Duodenal mucosa (tissue), 2 donors: ENCODE measurements around the gene C2CD3.
A peak's percentile ranks its signal among the peaks of the same experiment; 100 is the strongest.

Experiments used
- H3K27ac ChIP-seq: one replicate; pipeline ENCODE4 v1.7.0; 2013; ENCODE audit warnings: low read depth, low read length
- H3K27me3 ChIP-seq, 2 donors: one replicate each; pipeline ENCODE4 v1.7.0; 2013; ENCODE audit warnings: low read length in 2 of 2, control low read depth in 1 of 2; ENCODE audit not compliant: insufficient read depth in 2 of 2, control insufficient read depth in 1 of 2
- H3K36me3 ChIP-seq, 2 donors: one replicate each; pipeline ENCODE4 v1.7.0; 2013; ENCODE audit warnings: low read length in 2 of 2, control low read depth in 1 of 2; ENCODE audit not compliant: insufficient read depth in 2 of 2, control insufficient read depth in 1 of 2
- H3K4me1 ChIP-seq, 2 donors: one replicate each; pipeline ENCODE4 v1.7.0; 2013; ENCODE audit warnings: low read length in 2 of 2, control low read depth in 1 of 2; ENCODE audit not compliant: insufficient read depth in 2 of 2, control insufficient read depth in 1 of 2
- H3K4me3 ChIP-seq, 2 donors: one replicate each; pipeline ENCODE4 v1.7.0; 2013; ENCODE audit warnings: low read length in 2 of 2, low read depth in 1 of 2
- H3K9ac ChIP-seq, 2 donors: one replicate each; pipeline ENCODE4 v1.7.0; 2013; ENCODE audit warnings: low read length in 2 of 2, low read depth in 1 of 2
- H3K9me3 ChIP-seq, 2 donors: one replicate each; pipeline ENCODE4 v1.7.0; 2013; ENCODE audit warnings: low read length in 2 of 2, control low read depth in 1 of 2; ENCODE audit not compliant: control insufficient read depth in 1 of 2

The C2CD3 gene

GRCh38 chr11:74196781-74197486 lies 26.1 kb upstream of the C2CD3 start:
- Histone ChIP-seq H3K27ac (no peak overlapping the region), H3K9ac (no peak overlapping the region), H3K36me3 (peaks cover 0 to 6% of the 10 kb centered on the region in 2 donors), H3K9me3 (no peaks in the 10 kb centered on the region), H3K4me1 (no peaks in the 10 kb centered on the region), H3K4me3 (no peak overlapping the region), H3K27me3 (no peaks in the 10 kb centered on the region)

GRCh38 chr11:74195828-74196227 lies 25.0 kb upstream of the C2CD3 start:
- Histone ChIP-seq H3K9ac (no peak overlapping the region), H3K27ac (no peak overlapping the region), H3K4me3 (no peak overlapping the region), H3K4me1 (no peaks in the 10 kb centered on the region), H3K9me3 (no peaks in the 10 kb centered on the region), H3K36me3 (peaks cover 0 to 6% of the 10 kb centered on the region in 2 donors), H3K27me3 (no peaks in the 10 kb centered on the region)

- Histone ChIP-seq H3K27ac (no peak overlapping the region), H3K27me3 (no peaks in the 10 kb centered on the region), H3K4me3 (no peak overlapping the region), H3K36me3 (no peaks in the 10 kb centered on the region), H3K9ac (no peak overlapping the region), H3K4me1 (no peaks in the 10 kb centered on the region), H3K9me3 (no peaks in the 10 kb centered on the region)
Measured at GRCh38 chr11:74185695-74186094, 14.9 kb upstream of the C2CD3 start.

- Histone ChIP-seq H3K4me3 (no peak overlapping the region), H3K27me3 (no peaks in the 10 kb centered on the region), H3K4me1 (no peaks in the 10 kb centered on the region), H3K9ac (no peak overlapping the region), H3K9me3 (no peaks in the 10 kb centered on the region), H3K36me3 (no peaks in the 10 kb centered on the region), H3K27ac (no peak overlapping the region)
Measured at GRCh38 chr11:74185285-74185684, 14.5 kb upstream of the C2CD3 start.

GRCh38 chr11:74182635-74183034 lies 11.8 kb upstream of the C2CD3 start:
- Histone ChIP-seq H3K4me1 (no peaks in the 10 kb centered on the region), H3K27ac (no peak overlapping the region), H3K27me3 (no peaks in the 10 kb centered on the region), H3K9ac (no peak overlapping the region), H3K9me3 (no peaks in the 10 kb centered on the region), H3K4me3 (no peak overlapping the region), H3K36me3 (no peaks in the 10 kb centered on the region)

GRCh38 chr11:74179234-74180052 lies 8.6 kb upstream of the C2CD3 start:
- Histone ChIP-seq H3K4me3 (no peak overlapping the region), H3K27me3 (no peaks in the 10 kb centered on the region), H3K27ac (no peak overlapping the region), H3K36me3 (no peaks in the 10 kb centered on the region), H3K9me3 (no peaks in the 10 kb centered on the region), H3K4me1 (no peaks in the 10 kb centered on the region), H3K9ac (no peak overlapping the region)

- Histone ChIP-seq H3K27me3 (no peaks in the 10 kb centered on the region), H3K9me3 (no peaks in the 10 kb centered on the region), H3K27ac (no peak overlapping the region), H3K9ac (no peak overlapping the region), H3K36me3 (no peaks in the 10 kb centered on the region), H3K4me3 (no peak overlapping the region), H3K4me1 (peaks cover 13 to 14% of the 10 kb centered on the region in 2 donors)
Measured at GRCh38 chr11:74175920-74176319, 5.1 kb upstream of the C2CD3 start.

- Histone ChIP-seq H3K36me3 (peaks cover 6 to 10% of the 10 kb centered on the region in 2 donors), H3K9ac (peak overlapping the region; percentile 91 to 95), H3K27ac (no peak overlapping the region), H3K4me3 (peak overlapping the region; percentile 80 to 88), H3K4me1 (peaks cover 23% of the 10 kb centered on the region in 2 donors), H3K9me3 (no peaks in the 10 kb centered on the region), H3K27me3 (no peaks in the 10 kb centered on the region)
Measured at GRCh38 chr11:74171997-74172396, 1.2 kb upstream of the C2CD3 start.

- Histone ChIP-seq H3K36me3 (peaks cover 10 to 14% of the 10 kb centered on the region in 2 donors), H3K27ac (peak overlapping the region; percentile 89), H3K4me3 (peak overlapping the region; percentile 80 to 88), H3K4me1 (peaks cover 23% of the 10 kb centered on the region in 2 donors), H3K27me3 (no peaks in the 10 kb centered on the region), H3K9ac (peak overlapping the region; percentile 91 to 95), H3K9me3 (no peaks in the 10 kb centered on the region)
Measured at GRCh38 chr11:74171630-74171968, 797 bp upstream of the C2CD3 start.

- Histone ChIP-seq H3K4me1 (peaks cover 23% of the 10 kb centered on the region in 2 donors), H3K9me3 (no peaks in the 10 kb centered on the region), H3K27ac (no peak overlapping the region)
Measured at GRCh38 chr11:74169738-74170458, 904 bp downstream of the C2CD3 start.

More at GRCh38 chr11:74169738-74170458, 904 bp downstream of the C2CD3 start:
- H3K27me3 ChIP-seq, result no peaks in the 10 kb centered on the region
- H3K9ac ChIP-seq, result peak overlapping the region; percentile 73 to 95
- peak overlapping the region; percentile 80 to 88 for H3K4me3 ChIP-seq
- H3K36me3 ChIP-seq, result peaks cover 11 to 24% of the 10 kb centered on the region in 2 donors
